ENCODE measurements around the gene USH2A. TPM values are rescaled to one million over a fixed set of nuclear protein-coding genes. Genes with fewer than 3 reads are reported as not detected.
A peak's percentile ranks its signal among the peaks of the same experiment; 100 is the strongest.

The USH2A gene
- total RNA-seq, 1 donor from 2014 or later, result 0.02 TPM

DNA sequence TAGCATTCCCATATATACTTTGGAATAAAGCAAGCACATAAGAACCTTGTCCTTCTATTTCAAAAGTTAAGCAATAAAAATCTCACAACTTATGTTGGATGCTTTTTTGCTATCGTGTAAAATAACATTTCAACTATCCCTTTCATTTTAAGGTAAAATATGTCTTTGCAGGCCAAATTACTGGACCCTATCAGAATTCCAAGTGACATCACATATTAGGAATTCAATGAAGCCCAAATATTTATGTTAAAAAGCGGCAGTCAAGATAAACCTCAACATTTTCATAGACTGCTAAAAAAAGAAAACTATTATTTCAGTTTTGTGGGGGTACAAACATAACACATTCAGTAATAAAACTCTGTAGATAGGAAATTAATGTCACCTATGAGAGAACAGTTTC, 604.1 kb downstream of the USH2A start:
- peaks cover 7% of the 10 kb centered on the region for H3K9me3 Mint-ChIP-seq (ENCODE audit: unreplicated experiment)
- DNase-seq (ENCODE audit: low read depth) (peak; percentile 39), FAIRE-seq (no peak)
- no peaks in the 10 kb centered on the region for H3K27me3 ChIP-seq (ENCODE audit: insufficient read depth, low read length)
- no peak overlapping the region for H3K4me3 Mint-ChIP-seq (ENCODE audit: unreplicated experiment)
- peak overlapping the region; percentile 9 for H3K4me2 ChIP-seq (ENCODE audit: low read length)
- H3K36me3 ChIP-seq (ENCODE audit: insufficient read depth, low read length), result no peaks in the 10 kb centered on the region
- H3K4me1 Mint-ChIP-seq (ENCODE audit: low read depth, unreplicated experiment), result peaks cover 4% of the 10 kb centered on the region
- H3K27ac ChIP-seq (ENCODE audit: low read depth, low read length), result no peak overlapping the region
- TF ChIP-seq EZH2 (IDR thresholded peaks at IDR 0.05; ENCODE audit: insufficient read depth, low read length), result no peak
- TF ChIP-seq, protein P1, sequence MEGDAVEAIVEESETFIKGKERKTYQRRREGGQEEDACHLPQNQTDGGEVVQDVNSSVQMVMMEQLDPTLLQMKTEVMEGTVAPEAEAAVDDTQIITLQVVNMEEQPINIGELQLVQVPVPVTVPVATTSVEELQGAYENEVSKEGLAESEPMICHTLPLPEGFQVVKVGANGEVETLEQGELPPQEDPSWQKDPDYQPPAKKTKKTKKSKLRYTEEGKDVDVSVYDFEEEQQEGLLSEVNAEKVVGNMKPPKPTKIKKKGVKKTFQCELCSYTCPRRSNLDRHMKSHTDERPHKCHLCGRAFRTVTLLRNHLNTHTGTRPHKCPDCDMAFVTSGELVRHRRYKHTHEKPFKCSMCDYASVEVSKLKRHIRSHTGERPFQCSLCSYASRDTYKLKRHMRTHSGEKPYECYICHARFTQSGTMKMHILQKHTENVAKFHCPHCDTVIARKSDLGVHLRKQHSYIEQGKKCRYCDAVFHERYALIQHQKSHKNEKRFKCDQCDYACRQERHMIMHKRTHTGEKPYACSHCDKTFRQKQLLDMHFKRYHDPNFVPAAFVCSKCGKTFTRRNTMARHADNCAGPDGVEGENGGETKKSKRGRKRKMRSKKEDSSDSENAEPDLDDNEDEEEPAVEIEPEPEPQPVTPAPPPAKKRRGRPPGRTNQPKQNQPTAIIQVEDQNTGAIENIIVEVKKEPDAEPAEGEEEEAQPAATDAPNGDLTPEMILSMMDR (IDR thresholded peaks at IDR 0.05; ENCODE audit: insufficient read depth, low read depth, low read length), result no peak
- H3K9me3 ChIP-seq (ENCODE audit: insufficient read depth, low read depth, low read length), result no peaks in the 10 kb centered on the region
- no peak overlapping the region for H2AFZ ChIP-seq (ENCODE audit: low read depth, low read length)
- no peaks in the 10 kb centered on the region for H3K4me1 ChIP-seq (ENCODE audit: insufficient read depth, low read length)
- H3K27ac Mint-ChIP-seq (ENCODE audit: unreplicated experiment), result peak overlapping the region; percentile 13
- no peaks in the 10 kb centered on the region for H3K79me2 ChIP-seq (ENCODE audit: insufficient read depth, low read length)
- no peak overlapping the region for H3K4me3 ChIP-seq (ENCODE audit: insufficient read depth, low read depth, low read length)
- H3K36me3 Mint-ChIP-seq (ENCODE audit: low read depth, unreplicated experiment), result no peaks in the 10 kb centered on the region
- no peak overlapping the region for H3K9ac ChIP-seq (ENCODE audit: low read length)
- no peaks in the 10 kb centered on the region for H4K20me1 ChIP-seq (ENCODE audit: insufficient read depth, low read length)
- no peaks in the 10 kb centered on the region for H3K27me3 Mint-ChIP-seq (ENCODE audit: low read depth, unreplicated experiment)

DNA sequence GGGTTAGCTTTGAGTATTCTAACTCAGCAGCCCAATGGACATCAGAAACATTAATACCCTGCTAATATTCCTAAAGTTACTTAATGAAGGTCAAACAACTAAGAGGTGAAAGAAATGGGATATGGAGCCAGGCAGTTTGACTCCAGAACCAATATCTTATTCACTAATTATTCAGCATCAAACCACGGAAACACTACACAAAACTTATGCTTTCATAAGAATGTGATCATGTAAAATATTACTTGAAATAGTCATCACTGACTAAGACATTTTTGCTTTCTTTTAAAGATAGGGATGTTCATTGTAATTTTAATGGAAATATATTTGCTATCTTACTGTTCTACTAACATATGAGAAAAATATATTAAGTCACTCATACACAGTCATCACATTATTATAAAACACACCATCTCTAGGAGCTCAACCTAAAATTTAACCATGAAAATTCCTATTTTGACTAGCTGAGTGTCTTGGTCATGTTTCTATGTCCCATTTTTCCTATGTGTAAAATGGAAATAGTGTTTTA, 615.3 kb downstream of the USH2A start:
- FAIRE-seq, result no peak
- TF ChIP-seq, protein P1 (IDR thresholded peaks at IDR 0.05; ENCODE audit: insufficient read depth, low read depth, low read length), result no peak
- TF ChIP-seq EZH2 (IDR thresholded peaks at IDR 0.05; ENCODE audit: insufficient read depth, low read length), result no peak
- peaks cover 2% of the 10 kb centered on the region for H3K9me3 Mint-ChIP-seq (ENCODE audit: unreplicated experiment)

DNA sequence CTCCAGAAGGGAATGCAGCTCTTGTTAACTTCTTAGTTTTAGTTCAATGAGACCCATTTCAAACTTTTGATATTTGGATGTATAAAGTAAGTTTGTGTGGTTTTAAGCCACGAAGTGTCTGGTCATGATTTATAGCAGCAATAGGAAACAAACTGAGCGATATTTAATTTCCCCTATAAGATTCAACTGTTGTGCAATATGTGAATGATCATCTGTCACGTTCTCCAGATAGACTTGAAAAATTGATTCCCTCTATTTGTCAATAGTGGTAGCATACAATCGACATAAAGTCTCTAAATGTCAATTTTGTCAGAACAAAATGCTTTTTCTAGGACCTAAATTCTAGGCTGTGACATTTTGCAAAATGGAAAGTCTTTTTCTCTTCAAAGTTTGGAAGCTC, 616.0 kb downstream of the USH2A start:
- Mint-ChIP-seq H3K4me1 (ENCODE audit: low read depth, unreplicated experiment) (no peaks in the 10 kb centered on the region), H3K27me3 (ENCODE audit: low read depth, unreplicated experiment) (no peaks in the 10 kb centered on the region), H3K4me3 (ENCODE audit: unreplicated experiment) (no peak overlapping the region), H3K36me3 (ENCODE audit: low read depth, unreplicated experiment) (no peaks in the 10 kb centered on the region), H3K27ac (ENCODE audit: unreplicated experiment) (no peak overlapping the region), H3K9me3 (ENCODE audit: unreplicated experiment) (peaks cover 2% of the 10 kb centered on the region)
- H3K27ac ChIP-seq (ENCODE audit: low read depth, low read length), result no peak overlapping the region
- no peaks in the 10 kb centered on the region for H3K9me3 ChIP-seq (ENCODE audit: insufficient read depth, low read depth, low read length)
- TF ChIP-seq, protein P1 (IDR thresholded peaks at IDR 0.05; ENCODE audit: insufficient read depth, low read depth, low read length), result no peak
- TF ChIP-seq EZH2 (IDR thresholded peaks at IDR 0.05; ENCODE audit: insufficient read depth, low read length), result no peak
- H3K79me2 ChIP-seq (ENCODE audit: insufficient read depth, low read length), result no peaks in the 10 kb centered on the region
- no peak overlapping the region for H3K4me3 ChIP-seq (ENCODE audit: insufficient read depth, low read depth, low read length)
- H3K27me3 ChIP-seq (ENCODE audit: insufficient read depth, low read length), result no peaks in the 10 kb centered on the region
- H3K36me3 ChIP-seq (ENCODE audit: insufficient read depth, low read length), result no peaks in the 10 kb centered on the region
- H2AFZ ChIP-seq (ENCODE audit: low read depth, low read length), result no peak overlapping the region
- no peak for FAIRE-seq
- H3K4me2 ChIP-seq (ENCODE audit: low read length), result no peak overlapping the region
- no peak for DNase-seq (ENCODE audit: low read depth)
- H4K20me1 ChIP-seq (ENCODE audit: insufficient read depth, low read length), result no peaks in the 10 kb centered on the region
- H3K4me1 ChIP-seq (ENCODE audit: insufficient read depth, low read length), result no peaks in the 10 kb centered on the region
- no peak overlapping the region for H3K9ac ChIP-seq (ENCODE audit: low read length)

More for the DNA sequence above, 615.3 kb downstream of the USH2A start:
- no peak overlapping the region for H3K27ac Mint-ChIP-seq (ENCODE audit: unreplicated experiment)
- H3K36me3 Mint-ChIP-seq (ENCODE audit: low read depth, unreplicated experiment), result no peaks in the 10 kb centered on the region
- H3K4me3 ChIP-seq (ENCODE audit: insufficient read depth, low read depth, low read length), result no peak overlapping the region
- no peaks in the 10 kb centered on the region for H3K36me3 ChIP-seq (ENCODE audit: insufficient read depth, low read length)
- no peak for DNase-seq (ENCODE audit: low read depth)
- H3K27me3 ChIP-seq (ENCODE audit: insufficient read depth, low read length), result no peaks in the 10 kb centered on the region
- H3K9me3 ChIP-seq (ENCODE audit: insufficient read depth, low read depth, low read length), result no peaks in the 10 kb centered on the region
- H3K79me2 ChIP-seq (ENCODE audit: insufficient read depth, low read length), result no peaks in the 10 kb centered on the region
- no peaks in the 10 kb centered on the region for H4K20me1 ChIP-seq (ENCODE audit: insufficient read depth, low read length)
- H3K4me3 Mint-ChIP-seq (ENCODE audit: unreplicated experiment), result no peak overlapping the region
- no peaks in the 10 kb centered on the region for H3K4me1 Mint-ChIP-seq (ENCODE audit: low read depth, unreplicated experiment)
- H3K4me2 ChIP-seq (ENCODE audit: low read length), result no peak overlapping the region
- H3K27me3 Mint-ChIP-seq (ENCODE audit: low read depth, unreplicated experiment), result no peaks in the 10 kb centered on the region
- H3K4me1 ChIP-seq (ENCODE audit: insufficient read depth, low read length), result no peaks in the 10 kb centered on the region
- no peak overlapping the region for H3K9ac ChIP-seq (ENCODE audit: low read length)
- H3K27ac ChIP-seq (ENCODE audit: low read depth, low read length), result no peak overlapping the region
- no peak overlapping the region for H2AFZ ChIP-seq (ENCODE audit: low read depth, low read length)
